Kidney tubule cell (primary cell): ENCODE results near the gene TRIM69.
"Not testable (repeated sequence)": the region's sequence is repeated elsewhere in the genome, so short reads cannot be mapped to it uniquely, and the experiment has no call there.

ENCODE experiments used
- DNase-seq: peaks from one replicate; pipeline ENCODE4 v3.0.0-alpha.2; 2018; ENCODE audit warnings: low spot score

The TRIM69 gene, protein sequence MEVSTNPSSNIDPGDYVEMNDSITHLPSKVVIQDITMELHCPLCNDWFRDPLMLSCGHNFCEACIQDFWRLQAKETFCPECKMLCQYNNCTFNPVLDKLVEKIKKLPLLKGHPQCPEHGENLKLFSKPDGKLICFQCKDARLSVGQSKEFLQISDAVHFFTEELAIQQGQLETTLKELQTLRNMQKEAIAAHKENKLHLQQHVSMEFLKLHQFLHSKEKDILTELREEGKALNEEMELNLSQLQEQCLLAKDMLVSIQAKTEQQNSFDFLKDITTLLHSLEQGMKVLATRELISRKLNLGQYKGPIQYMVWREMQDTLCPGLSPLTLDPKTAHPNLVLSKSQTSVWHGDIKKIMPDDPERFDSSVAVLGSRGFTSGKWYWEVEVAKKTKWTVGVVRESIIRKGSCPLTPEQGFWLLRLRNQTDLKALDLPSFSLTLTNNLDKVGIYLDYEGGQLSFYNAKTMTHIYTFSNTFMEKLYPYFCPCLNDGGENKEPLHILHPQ

GRCh38 chr15:44736181-44736765 lies at the start of gene TRIM69:
TSS of gene TRIM69 (plus strand) at chr15:44736528. CDS start at chr15:44736705, 177 bp downstream.
- DNase-seq: no peak

- DNase-seq: not testable (repeated sequence)
Observed at GRCh38 chr15:44689318-44689717, 47.0 kb upstream of the TRIM69 start.

GRCh38 chr15:44690245-44690644 lies 46.1 kb upstream of the TRIM69 start:
- DNase-seq: not testable (repeated sequence)

- no peak for DNase-seq
Observed at GRCh38 chr15:44692659-44693058, 43.7 kb upstream of the TRIM69 start.

GRCh38 chr15:44694416-44694815 lies 41.9 kb upstream of the TRIM69 start:
- DNase-seq: no peak

- DNase-seq: no peak
Observed at GRCh38 chr15:44695294-44695693, 41.0 kb upstream of the TRIM69 start.

GRCh38 chr15:44697014-44697413 lies 39.3 kb upstream of the TRIM69 start:
- no peak for DNase-seq

DNA sequence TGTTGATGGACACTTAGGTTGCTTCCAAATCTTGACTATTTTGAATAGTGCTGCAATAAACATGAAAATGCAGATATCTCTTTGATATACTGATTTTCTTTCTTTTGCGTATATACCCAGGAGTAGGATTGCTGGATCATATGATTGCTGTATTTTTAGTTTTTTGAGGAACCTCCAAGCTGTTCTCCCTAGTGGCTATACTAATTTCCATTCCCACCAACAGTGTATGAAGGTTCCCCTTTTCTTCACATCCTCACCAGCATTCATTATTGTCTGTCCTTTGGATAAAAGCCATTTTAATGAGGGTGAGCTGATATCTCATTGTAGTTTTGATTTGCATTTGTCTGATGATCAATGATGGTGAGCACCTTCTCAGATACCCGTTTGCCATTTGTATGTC lies 37.7 kb upstream of the TRIM69 start:
- DNase-seq: no peak

GRCh38 chr15:44700676-44701075 lies 35.7 kb upstream of the TRIM69 start:
- not testable (repeated sequence) for DNase-seq

DNA sequence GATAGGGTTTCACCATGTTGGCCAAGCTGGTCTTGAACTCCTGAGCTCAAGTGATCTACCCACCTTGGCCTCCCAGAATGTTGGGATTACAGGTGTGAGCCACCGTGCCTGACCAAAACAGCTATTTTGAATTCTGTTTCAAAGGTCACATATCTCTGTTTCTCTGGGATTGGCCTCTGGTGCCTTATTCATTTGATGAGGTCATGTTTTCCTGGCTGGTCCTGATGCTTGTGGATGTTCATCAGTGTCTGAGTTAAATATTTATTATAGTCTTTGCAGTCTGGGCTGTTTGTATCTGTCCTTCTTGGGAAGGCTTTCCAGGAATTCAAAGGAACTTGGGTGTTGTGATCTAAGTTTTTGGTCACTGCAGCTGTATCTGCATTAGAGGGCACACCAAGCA lies 30.3 kb upstream of the TRIM69 start:
- DNase-seq: peak; percentile 61

DNA sequence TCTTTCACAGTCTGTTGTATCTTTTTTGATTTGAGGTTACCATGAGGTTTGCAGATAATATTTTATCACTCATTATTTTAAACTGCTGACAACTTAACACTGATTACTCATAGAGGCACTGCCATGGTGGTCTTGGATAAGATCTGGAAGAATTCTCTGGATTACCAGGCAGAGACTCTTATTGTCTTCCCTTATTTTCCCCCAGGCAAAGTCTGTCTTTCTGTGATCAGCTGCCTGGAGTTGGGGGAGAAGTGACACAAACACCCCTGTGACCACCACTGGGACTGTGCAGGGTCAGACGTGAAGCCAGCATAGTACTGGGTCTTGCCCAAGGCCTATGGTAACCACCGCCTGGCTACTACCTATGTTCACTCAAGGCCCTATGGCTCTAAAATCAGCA lies 29.9 kb upstream of the TRIM69 start:
- no peak for DNase-seq

DNA sequence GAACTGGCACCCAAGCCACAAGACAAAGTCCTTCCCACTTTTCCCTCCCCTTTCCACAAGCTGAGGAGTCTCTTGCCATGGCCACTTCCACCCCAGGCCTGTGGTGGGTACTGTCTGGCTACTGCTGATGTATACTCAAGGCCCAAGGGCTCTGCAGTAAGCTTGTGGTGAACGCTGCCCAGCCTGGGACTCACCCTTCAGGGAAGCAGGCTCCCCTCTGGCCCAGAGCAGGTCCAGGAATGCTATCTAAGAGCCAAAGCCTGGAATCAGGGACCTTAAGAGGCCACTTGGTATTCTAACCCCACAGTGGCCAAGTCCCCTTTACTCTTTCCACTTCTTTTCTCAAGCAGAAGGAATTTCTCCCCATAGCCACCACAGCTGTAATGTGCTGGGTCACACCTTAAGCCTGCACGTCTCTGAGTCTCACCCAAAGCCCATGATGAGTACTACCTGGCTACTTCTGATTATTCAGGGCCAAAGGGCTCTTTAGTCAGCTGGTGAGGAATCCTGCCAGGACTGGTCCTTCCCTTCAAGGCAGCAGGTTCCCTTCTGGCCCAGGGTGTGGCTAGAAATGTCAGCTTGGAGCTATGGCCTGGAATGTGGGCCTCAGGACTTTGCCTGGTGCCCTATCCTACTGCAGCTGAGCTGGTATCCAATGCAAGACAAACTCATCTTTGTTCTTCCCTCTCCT lies 29.2 kb upstream of the TRIM69 start:
- DNase-seq: peak; percentile 62

DNA sequence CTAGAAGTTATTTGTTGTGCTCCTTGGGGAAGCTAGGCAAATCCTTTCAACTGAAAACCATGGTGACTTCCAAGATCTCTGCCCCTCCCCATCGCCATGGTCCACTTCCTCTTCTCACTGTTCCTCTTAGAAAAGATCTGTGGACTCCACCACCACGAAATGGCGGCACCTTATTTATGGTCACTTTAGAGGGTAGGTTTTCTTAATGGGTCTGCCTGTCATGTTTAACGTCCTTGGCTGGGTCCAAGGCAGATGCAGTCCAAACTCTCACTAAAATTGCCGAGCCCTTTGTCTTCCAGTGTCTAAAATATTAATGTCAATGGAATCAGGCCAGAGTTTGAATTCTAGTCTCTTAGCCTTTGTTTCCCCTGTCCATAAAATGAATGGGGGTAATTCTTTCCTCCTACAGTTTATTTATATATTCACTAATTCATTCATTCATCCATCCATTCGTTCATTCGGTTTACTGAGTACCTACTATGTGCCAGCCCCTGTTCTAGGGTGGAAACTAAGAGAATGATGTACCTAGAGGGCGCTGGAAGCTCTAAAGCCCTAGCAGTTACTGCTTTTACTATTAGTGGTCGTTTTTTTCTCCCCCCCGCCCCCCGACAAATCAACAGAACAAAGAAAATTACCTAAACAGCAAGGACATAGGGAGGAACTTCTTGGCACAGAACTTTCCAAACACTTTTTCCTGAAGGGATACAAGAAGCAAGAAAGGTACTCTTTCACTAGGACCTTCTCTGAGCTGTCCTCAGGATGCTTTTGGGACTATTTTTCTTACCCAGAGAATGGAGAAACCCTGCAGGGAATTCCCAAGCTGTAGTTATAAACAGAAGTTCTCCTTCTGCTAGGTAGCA lies 25.9 kb upstream of the TRIM69 start:
- DNase-seq: peak; percentile 19

DNA sequence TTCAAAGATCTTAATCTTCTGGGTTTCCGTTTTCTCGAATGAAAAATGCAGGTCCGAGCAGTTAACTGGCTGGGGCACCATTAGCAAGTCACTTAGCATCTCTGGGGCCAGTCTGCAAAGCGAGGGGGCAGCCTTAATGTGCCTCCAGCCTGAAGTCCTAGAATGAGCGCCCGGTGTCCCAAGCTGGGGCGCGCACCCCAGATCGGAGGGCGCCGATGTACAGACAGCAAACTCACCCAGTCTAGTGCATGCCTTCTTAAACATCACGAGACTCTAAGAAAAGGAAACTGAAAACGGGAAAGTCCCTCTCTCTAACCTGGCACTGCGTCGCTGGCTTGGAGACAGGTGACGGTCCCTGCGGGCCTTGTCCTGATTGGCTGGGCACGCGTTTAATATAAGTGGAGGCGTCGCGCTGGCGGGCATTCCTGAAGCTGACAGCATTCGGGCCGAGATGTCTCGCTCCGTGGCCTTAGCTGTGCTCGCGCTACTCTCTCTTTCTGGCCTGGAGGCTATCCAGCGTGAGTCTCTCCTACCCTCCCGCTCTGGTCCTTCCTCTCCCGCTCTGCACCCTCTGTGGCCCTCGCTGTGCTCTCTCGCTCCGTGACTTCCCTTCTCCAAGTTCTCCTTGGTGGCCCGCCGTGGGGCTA lies 25.1 kb upstream of the TRIM69 start, which contains the start of the genes B2M and PATL2:
B2M (plus strand) TSS at position 422 of the 647 bp plus-strand sequence; CDS start at position 452, 30 bp downstream.
PATL2 (minus strand) TSS at position 228 of the 647 bp plus-strand sequence. CDS start 34,833 bp downstream, outside the sequence.
- peak; percentile 98 for DNase-seq

DNA sequence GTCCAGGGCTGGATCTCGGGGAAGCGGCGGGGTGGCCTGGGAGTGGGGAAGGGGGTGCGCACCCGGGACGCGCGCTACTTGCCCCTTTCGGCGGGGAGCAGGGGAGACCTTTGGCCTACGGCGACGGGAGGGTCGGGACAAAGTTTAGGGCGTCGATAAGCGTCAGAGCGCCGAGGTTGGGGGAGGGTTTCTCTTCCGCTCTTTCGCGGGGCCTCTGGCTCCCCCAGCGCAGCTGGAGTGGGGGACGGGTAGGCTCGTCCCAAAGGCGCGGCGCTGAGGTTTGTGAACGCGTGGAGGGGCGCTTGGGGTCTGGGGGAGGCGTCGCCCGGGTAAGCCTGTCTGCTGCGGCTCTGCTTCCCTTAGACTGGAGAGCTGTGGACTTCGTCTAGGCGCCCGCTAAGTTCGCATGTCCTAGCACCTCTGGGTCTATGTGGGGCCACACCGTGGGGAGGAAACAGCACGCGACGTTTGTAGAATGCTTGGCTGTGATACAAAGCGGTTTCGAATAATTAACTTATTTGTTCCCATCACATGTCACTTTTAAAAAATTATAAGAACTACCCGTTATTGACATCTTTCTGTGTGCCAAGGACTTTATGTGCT lies 24.5 kb upstream of the TRIM69 start:
- DNase-seq: peak; percentile 44

GRCh38 chr15:44712346-44713005 lies 23.9 kb upstream of the TRIM69 start:
- peak; percentile 85 for DNase-seq

DNA sequence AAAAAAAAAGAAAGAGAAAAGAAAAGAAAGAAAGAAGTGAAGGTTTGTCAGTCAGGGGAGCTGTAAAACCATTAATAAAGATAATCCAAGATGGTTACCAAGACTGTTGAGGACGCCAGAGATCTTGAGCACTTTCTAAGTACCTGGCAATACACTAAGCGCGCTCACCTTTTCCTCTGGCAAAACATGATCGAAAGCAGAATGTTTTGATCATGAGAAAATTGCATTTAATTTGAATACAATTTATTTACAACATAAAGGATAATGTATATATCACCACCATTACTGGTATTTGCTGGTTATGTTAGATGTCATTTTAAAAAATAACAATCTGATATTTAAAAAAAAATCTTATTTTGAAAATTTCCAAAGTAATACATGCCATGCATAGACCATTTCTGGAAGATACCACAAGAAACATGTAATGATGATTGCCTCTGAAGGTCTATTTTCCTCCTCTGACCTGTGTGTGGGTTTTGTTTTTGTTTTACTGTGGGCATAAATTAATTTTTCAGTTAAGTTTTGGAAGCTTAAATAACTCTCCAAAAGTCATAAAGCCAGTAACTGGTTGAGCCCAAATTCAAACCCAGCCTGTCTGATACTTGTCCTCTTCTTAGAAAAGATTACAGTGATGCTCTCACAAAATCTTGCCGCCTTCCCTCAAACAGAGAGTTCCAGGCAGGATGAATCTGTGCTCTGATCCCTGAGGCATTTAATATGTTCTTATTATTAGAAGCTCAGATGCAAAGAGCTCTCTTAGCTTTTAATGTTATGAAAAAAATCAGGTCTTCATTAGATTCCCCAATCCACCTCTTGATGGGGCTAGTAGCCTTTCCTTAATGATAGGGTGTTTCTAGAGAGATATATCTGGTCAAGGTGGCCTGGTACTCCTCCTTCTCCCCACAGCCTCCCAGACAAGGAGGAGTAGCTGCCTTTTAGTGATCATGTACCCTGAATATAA lies 23.0 kb upstream of the TRIM69 start:
- DNase-seq: peak; percentile 44

DNA sequence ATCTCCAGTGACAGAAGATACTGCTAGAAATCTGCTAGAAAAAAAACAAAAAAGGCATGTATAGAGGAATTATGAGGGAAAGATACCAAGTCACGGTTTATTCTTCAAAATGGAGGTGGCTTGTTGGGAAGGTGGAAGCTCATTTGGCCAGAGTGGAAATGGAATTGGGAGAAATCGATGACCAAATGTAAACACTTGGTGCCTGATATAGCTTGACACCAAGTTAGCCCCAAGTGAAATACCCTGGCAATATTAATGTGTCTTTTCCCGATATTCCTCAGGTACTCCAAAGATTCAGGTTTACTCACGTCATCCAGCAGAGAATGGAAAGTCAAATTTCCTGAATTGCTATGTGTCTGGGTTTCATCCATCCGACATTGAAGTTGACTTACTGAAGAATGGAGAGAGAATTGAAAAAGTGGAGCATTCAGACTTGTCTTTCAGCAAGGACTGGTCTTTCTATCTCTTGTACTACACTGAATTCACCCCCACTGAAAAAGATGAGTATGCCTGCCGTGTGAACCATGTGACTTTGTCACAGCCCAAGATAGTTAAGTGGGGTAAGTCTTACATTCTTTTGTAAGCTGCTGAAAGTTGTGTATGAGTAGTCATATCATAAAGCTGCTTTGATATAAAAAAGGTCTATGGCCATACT lies 21.1 kb upstream of the TRIM69 start:
- no peak for DNase-seq
